GM20000 (cell line): Measurements from ENCODE around the gene KSR2.

Experiments used
- DNase-seq: peaks from one replicate; pipeline ENCODE4 v3.0.0; 2012; ENCODE audit warnings: low spot score
- CTCF ChIP-seq: IDR thresholded peaks from 2 replicates; pipeline ENCODE4 v1.5.1; 2012; ENCODE audit warnings: mild to moderate bottlenecking, control low read depth; ENCODE audit errors: extremely low read depth, missing control alignments

KSR2 gene

GRCh38 chr12:117440384-117440783 lies 528.4 kb downstream of the KSR2 start:
- no peak for TF ChIP-seq CTCF
- DNase-seq, result no peak

- no peak for TF ChIP-seq CTCF
- DNase-seq, result no peak
Measured at GRCh38 chr12:117439531-117440001, 529.2 kb downstream of the KSR2 start.

- no peak for TF ChIP-seq CTCF
- no peak for DNase-seq
Measured at GRCh38 chr12:117438809-117439208, 530.0 kb downstream of the KSR2 start.

GRCh38 chr12:117437516-117438255 lies 531.1 kb downstream of the KSR2 start:
- TF ChIP-seq CTCF, result no peak
- DNase-seq, result no peak

GRCh38 chr12:117433878-117434277 lies 534.9 kb downstream of the KSR2 start:
- TF ChIP-seq CTCF, result no peak
- no peak for DNase-seq

GRCh38 chr12:117430246-117430645 lies 538.5 kb downstream of the KSR2 start:
- no peak for TF ChIP-seq CTCF
- DNase-seq, result no peak

- no peak for DNase-seq
- TF ChIP-seq CTCF, result no peak
Measured at GRCh38 chr12:117427211-117427610, 541.6 kb downstream of the KSR2 start.
